Neural cell (in vitro differentiated cells): ENCODE results near the gene MAGI2. TPM values are rescaled to one million over a fixed set of nuclear protein-coding genes. Genes with fewer than 3 reads are reported as not detected.
A peak's percentile ranks its signal among the peaks of the same experiment; 100 is the strongest.

ENCODE experiments used
- H2AFZ ChIP-seq: fragments of 200-600, 300-800 bp; sonication (generic), shearing (Covaris generic); 2 replicates; pipeline ENCODE4 v1.6.0; 2014; ENCODE audit warnings: low read depth, mild to moderate bottlenecking, antibody characterized with exemption, low read length, moderate library complexity
- H3F3A ChIP-seq: fragments of 200-600 bp; shearing (Covaris generic); 2 replicates; pipeline ENCODE4 v1.6.1; 2016; ENCODE audit warnings: mild to moderate bottlenecking, moderate library complexity, mixed read lengths, antibody characterized with exemption, low read length; ENCODE audit not compliant: insufficient read depth, poor library complexity, severe bottlenecking
- H3K27ac ChIP-seq: fragments of 200-600, 300-800 bp; sonication (generic), shearing (Covaris generic); 2 replicates; pipeline ENCODE4 v1.5.1; 2014; ENCODE audit warnings: mild to moderate bottlenecking, low read length, moderate library complexity
- H3K27me3 ChIP-seq: fragments of 300-800, 200-600 bp; sonication (generic), shearing (Covaris generic); 2 replicates; pipeline ENCODE4 v1.6.0; 2014; ENCODE audit warnings: mild to moderate bottlenecking, low read depth, low read length, moderate library complexity; ENCODE audit not compliant: insufficient read depth
- H3K36me3 ChIP-seq: fragments of 300-800, 200-600 bp; sonication (generic), shearing (Covaris generic); 2 replicates; pipeline ENCODE4 v1.5.1; 2014; ENCODE audit warnings: mild to moderate bottlenecking, antibody characterized with exemption, low read length, moderate library complexity; ENCODE audit not compliant: insufficient read depth
- H3K4me2 ChIP-seq: fragments of 300-800, 200-600 bp; sonication (generic), shearing (Covaris generic); 2 replicates; pipeline ENCODE4 v1.6.0; 2014; ENCODE audit warnings: mild to moderate bottlenecking, low read length
- H3K4me3 ChIP-seq: fragments of 300-800, 200-600 bp; sonication (generic), shearing (Covaris generic); 2 replicates; pipeline ENCODE4 v1.5.1; 2014; ENCODE audit warnings: mild to moderate bottlenecking, low read length, moderate library complexity
- H3K79me2 ChIP-seq: fragments of 200-600 bp; shearing (Covaris generic); replicated peaks from 2 replicates; pipeline ENCODE4 v1.6.0; 2014; ENCODE audit warnings: mild to moderate bottlenecking, low read length, moderate library complexity; ENCODE audit not compliant: insufficient read depth
- H3K9ac ChIP-seq: fragments of 300-800, 200-600 bp; sonication (generic), shearing (Covaris generic); 2 replicates; pipeline ENCODE4 v1.6.1; 2016; ENCODE audit warnings: mild to moderate bottlenecking, low read length, mixed read lengths
- H3K9me2 ChIP-seq: fragments of 200-600 bp; shearing (Covaris generic); 2 replicates; pipeline ENCODE4 v1.6.1; 2016; ENCODE audit warnings: mild to moderate bottlenecking, low read length, mixed read lengths; ENCODE audit not compliant: insufficient read depth
- H3K9me3 ChIP-seq: fragments of 200-600, 300-800 bp; sonication (generic), shearing (Covaris generic); 2 replicates; pipeline ENCODE4 v1.6.1; 2016; ENCODE audit warnings: mild to moderate bottlenecking, mixed run types, low read length, moderate library complexity, mixed read lengths
- H4K20me1 ChIP-seq: fragments of 200-600 bp; shearing (Covaris generic); 2 replicates; pipeline ENCODE4 v1.6.1; 2016; ENCODE audit warnings: mild to moderate bottlenecking, mixed run types; ENCODE audit not compliant: insufficient read depth
- EP300 ChIP-seq: fragments of 450-650 bp; conservative IDR thresholded peaks from 2 replicates; pipeline ENCODE4 v1.6.1; 2014; ENCODE audit warnings: antibody characterized with exemption, mild to moderate bottlenecking, moderate library complexity; ENCODE audit not compliant: poor library complexity, severe bottlenecking
- EZH2 ChIP-seq: fragments of 200-600, 300-800 bp; shearing (Covaris generic), sonication (generic); IDR thresholded peaks from 2 replicates; pipeline ENCODE4 v1.6.1; 2014; ENCODE audit warnings: antibody characterized with exemption, low read length, borderline replicate concordance, mild to moderate bottlenecking; ENCODE audit not compliant: insufficient read depth, poor library complexity, severe bottlenecking
- MXI1 ChIP-seq: fragments of 450-650 bp; conservative IDR thresholded peaks from 2 replicates; pipeline ENCODE4 v1.6.1; 2014; ENCODE audit warnings: antibody characterized with exemption, mild to moderate bottlenecking; ENCODE audit not compliant: poor library complexity, severe bottlenecking
- POLR2AphosphoS5 ChIP-seq: IDR thresholded peaks from 2 replicates; pipeline ENCODE4 v1.6.1; 2012
- RAD21 ChIP-seq: fragments of 450-650 bp; conservative IDR thresholded peaks from 2 replicates; pipeline ENCODE4 v1.6.1; 2014; ENCODE audit warnings: antibody characterized with exemption, mild to moderate bottlenecking, moderate library complexity
- SMC3 ChIP-seq: fragments of 450-650 bp; conservative IDR thresholded peaks from 2 replicates; pipeline ENCODE4 v1.6.1; 2014; ENCODE audit warnings: antibody characterized with exemption, mild to moderate bottlenecking, moderate library complexity; ENCODE audit not compliant: poor library complexity
- TAF1 ChIP-seq: IDR thresholded peaks from 2 replicates; pipeline ENCODE4 v1.6.1; 2012; ENCODE audit warnings: low read depth
- polyA plus RNA-seq: library from polyadenylated mRNA; depleted of rRNA; stranded (reverse); fragments of >200 nt; gene quantifications from 2 replicates; pipeline ENCODE4 v1.2.3, GENCODE V29; 2014
- TF ChIP-seq, protein P1 (sequence below): fragments of 450-650 bp; IDR thresholded peaks from 2 replicates; pipeline ENCODE4 v1.5.1; 2014; ENCODE audit warnings: antibody characterized with exemption, mild to moderate bottlenecking, moderate library complexity; ENCODE audit not compliant: poor library complexity, severe bottlenecking
- TF ChIP-seq, protein P2 (sequence below): IDR thresholded peaks from 2 replicates; pipeline ENCODE4 v1.6.1; 2012; ENCODE audit warnings: borderline replicate concordance

The MAGI2 gene
- polyA plus RNA-seq, 1 donor from 2014 or later, result 19.3 TPM

DNA sequence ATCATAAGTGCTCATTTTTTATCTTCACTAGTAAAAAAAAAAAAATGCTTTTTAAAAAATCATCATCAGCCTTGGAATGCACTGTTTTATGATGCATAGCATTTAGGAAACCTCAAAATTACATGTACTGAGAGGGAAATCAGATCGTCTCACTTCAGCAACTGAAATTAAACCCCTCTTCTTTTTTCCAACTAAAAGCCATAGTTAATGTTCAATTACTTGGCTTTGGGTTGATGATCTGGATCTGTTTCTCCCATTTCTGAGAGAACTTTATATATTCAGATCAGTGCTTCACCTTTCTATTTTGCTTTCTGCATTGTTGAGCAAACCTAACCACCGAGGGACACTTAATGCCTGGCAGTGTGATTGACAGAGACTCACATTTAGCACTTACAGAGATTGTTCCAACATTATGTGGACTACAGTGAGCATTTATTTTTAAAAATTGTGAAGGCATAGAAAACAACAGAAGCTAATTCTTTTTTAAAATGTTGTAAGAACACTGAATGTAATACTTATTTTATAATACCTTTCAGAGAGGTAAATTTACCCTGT is 976.5 kb downstream of the MAGI2 start:
- H3K36me3 ChIP-seq, result no peaks in the 10 kb centered on the region
- no peak for TF ChIP-seq RAD21
- peak; percentile 39 for TF ChIP-seq POLR2AphosphoS5
- no peak overlapping the region for H2AFZ ChIP-seq
- H3K79me2 ChIP-seq, result no peaks in the 10 kb centered on the region
- peak overlapping the region; percentile 54 for H3K4me2 ChIP-seq
- H3K27me3 ChIP-seq, result no peaks in the 10 kb centered on the region
- no peaks in the 10 kb centered on the region for H3K9me3 ChIP-seq
- no peaks in the 10 kb centered on the region for H4K20me1 ChIP-seq
- no peaks in the 10 kb centered on the region for H3K9me2 ChIP-seq
- H3K9ac ChIP-seq, result no peak overlapping the region
- peak overlapping the region; percentile 39 for H3K4me3 ChIP-seq
- peak overlapping the region; percentile 47 for H3K27ac ChIP-seq
- no peaks in the 10 kb centered on the region for H3F3A ChIP-seq

DNA sequence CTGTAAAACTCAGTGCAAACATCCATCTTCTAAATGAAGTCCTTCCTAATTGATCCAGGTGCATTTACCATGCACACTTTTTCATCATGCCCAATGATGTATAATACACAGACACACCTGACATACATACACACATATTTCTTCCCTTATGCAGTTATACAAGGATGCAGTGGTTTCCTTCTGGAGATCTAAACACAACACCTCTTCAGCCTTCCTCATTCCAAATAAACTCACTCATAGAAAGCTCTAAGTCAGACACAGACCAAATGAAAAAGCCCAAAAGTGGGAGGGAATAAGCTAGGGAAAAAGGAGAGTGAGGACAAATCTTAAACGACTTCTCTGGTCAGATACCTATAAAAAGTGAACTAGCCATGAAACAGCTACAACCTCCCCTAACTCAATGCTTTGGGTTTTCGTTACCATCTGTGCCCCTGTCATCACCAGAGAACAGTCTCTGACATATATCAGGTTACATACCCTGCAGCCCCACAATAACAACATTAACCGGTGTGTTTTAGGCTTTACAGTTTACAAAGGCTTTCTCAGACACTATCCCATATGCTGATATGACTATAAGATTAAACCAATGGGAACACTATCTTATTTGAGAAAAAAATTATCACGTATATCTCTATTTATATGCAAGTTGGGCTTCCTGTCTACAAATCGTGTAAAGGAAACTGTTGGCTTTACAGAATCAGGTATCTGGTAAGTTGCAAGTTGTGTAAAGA is 979.7 kb downstream of the MAGI2 start:
- Histone ChIP-seq H3K27ac (no peak overlapping the region), H3F3A (no peaks in the 10 kb centered on the region), H2AFZ (no peak overlapping the region), H3K9me2 (no peaks in the 10 kb centered on the region), H3K4me2 (no peak overlapping the region), H3K27me3 (no peaks in the 10 kb centered on the region), H3K79me2 (no peaks in the 10 kb centered on the region), H3K9me3 (no peaks in the 10 kb centered on the region), H3K4me3 (no peak overlapping the region), H3K9ac (no peak overlapping the region), H4K20me1 (no peaks in the 10 kb centered on the region), H3K36me3 (no peaks in the 10 kb centered on the region)
- no peak for TF ChIP-seq EZH2
- TF ChIP-seq POLR2AphosphoS5, result no peak
- TF ChIP-seq TAF1, result no peak
- no peak for TF ChIP-seq RAD21
- no peak for TF ChIP-seq SMC3
- no peak for TF ChIP-seq MXI1
- TF ChIP-seq EP300, result no peak
- TF ChIP-seq, protein P1, sequence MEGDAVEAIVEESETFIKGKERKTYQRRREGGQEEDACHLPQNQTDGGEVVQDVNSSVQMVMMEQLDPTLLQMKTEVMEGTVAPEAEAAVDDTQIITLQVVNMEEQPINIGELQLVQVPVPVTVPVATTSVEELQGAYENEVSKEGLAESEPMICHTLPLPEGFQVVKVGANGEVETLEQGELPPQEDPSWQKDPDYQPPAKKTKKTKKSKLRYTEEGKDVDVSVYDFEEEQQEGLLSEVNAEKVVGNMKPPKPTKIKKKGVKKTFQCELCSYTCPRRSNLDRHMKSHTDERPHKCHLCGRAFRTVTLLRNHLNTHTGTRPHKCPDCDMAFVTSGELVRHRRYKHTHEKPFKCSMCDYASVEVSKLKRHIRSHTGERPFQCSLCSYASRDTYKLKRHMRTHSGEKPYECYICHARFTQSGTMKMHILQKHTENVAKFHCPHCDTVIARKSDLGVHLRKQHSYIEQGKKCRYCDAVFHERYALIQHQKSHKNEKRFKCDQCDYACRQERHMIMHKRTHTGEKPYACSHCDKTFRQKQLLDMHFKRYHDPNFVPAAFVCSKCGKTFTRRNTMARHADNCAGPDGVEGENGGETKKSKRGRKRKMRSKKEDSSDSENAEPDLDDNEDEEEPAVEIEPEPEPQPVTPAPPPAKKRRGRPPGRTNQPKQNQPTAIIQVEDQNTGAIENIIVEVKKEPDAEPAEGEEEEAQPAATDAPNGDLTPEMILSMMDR, result no peak
- TF ChIP-seq, protein P2, sequence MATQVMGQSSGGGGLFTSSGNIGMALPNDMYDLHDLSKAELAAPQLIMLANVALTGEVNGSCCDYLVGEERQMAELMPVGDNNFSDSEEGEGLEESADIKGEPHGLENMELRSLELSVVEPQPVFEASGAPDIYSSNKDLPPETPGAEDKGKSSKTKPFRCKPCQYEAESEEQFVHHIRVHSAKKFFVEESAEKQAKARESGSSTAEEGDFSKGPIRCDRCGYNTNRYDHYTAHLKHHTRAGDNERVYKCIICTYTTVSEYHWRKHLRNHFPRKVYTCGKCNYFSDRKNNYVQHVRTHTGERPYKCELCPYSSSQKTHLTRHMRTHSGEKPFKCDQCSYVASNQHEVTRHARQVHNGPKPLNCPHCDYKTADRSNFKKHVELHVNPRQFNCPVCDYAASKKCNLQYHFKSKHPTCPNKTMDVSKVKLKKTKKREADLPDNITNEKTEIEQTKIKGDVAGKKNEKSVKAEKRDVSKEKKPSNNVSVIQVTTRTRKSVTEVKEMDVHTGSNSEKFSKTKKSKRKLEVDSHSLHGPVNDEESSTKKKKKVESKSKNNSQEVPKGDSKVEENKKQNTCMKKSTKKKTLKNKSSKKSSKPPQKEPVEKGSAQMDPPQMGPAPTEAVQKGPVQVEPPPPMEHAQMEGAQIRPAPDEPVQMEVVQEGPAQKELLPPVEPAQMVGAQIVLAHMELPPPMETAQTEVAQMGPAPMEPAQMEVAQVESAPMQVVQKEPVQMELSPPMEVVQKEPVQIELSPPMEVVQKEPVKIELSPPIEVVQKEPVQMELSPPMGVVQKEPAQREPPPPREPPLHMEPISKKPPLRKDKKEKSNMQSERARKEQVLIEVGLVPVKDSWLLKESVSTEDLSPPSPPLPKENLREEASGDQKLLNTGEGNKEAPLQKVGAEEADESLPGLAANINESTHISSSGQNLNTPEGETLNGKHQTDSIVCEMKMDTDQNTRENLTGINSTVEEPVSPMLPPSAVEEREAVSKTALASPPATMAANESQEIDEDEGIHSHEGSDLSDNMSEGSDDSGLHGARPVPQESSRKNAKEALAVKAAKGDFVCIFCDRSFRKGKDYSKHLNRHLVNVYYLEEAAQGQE, result no peak
